GM10248 (cell line): ENCODE measurements around the gene CNN1.

Experiments used
- CTCF ChIA-PET: fragments of 300-600 bp; sonication (Branson Sonifier 250); formaldehyde crosslinking; extraction: SDS; loops from one replicate; lab custom pipeline; 2021; ENCODE audit warnings: antibody characterized with exemption; lab: Yijun Ruan, JAX
- POLR2A ChIA-PET: fragments of 350-650 bp; sonication (Branson Sonifier 250); formaldehyde crosslinking; extraction: SDS; loops from one replicate; lab custom pipeline; 2020; ENCODE audit warnings: antibody characterized with exemption; lab: Yijun Ruan, JAX
- DNase-seq: peaks from one replicate; pipeline ENCODE4 v3.0.0; 2012; ENCODE audit errors: extremely low spot score
- CTCF ChIP-seq: IDR thresholded peaks from 2 replicates; pipeline ENCODE4 v1.5.1; 2012; ENCODE audit warnings: mild to moderate bottlenecking, low read depth; ENCODE audit errors: extremely low read depth, missing control alignments, control extremely low read depth

CNN1 gene

DNA sequence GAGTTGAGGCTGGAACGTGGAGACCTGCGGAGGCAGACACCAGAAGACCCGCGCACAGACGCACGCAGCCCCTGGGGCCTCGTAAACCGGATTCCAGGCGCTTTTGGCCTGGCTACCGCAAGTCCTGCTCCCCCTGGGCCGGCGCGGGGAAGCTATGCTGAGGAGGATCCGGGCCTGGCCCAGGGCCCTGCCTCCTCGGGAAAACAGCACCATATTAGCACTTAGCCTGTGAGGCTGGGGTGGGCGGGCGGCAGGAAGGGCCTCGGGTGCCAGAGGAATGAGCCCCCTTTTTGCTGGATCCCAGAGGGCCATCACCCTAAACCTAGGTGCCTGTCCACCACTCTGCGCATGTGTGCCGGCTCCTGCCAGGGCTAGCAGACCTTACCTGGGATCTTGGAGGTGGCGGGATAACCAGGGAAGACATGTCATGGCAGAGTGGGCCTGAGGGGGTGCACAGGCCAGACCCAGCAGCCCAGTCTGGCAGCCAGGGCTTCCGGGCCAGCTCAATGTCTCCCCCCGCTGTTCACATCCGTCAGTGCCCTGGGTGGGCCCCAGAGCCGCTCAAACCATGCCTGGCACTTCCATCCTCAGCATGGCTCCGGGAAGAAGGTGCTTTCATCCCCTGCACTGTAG lies 13.1 kb downstream of the CNN1 start:
- peak; percentile 29 for DNase-seq
- TF ChIP-seq CTCF, result peak; percentile 33
- ChIA-PET CTCF (interaction anchor here (0.7 to 1.9 kb wide), 2 partner anchors 9 to 16 kb away, joined by 3 to 6 read pairs; no protein-coding TSS in a partner anchor), POLR2A (no interaction called here)

GRCh38 chr19:11552666-11553372 lies 14.2 kb downstream of the CNN1 start:
- DNase-seq, result no peak
- ChIA-PET CTCF (no interaction called here), POLR2A (no interaction called here)
- no peak for TF ChIP-seq CTCF

DNA sequence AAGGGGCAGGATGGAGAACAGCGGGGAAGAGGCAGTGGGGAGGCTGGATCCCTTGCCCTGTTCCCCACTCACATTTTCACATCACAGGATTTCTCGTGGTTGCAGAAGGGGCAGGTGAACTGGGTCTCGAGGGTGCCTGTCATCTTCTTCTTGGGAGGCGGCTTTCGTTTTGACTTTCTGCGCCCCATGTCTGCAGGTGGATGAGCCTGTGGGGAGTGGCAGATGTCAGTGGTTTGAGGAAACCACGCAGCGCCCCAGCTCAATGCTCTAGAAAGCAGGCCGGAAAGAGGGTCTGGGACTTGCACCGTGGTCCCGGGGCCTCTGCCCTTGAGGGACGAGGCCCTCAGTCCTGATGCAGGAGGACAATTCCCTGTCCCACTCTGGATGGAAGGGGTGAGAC lies 15.5 kb downstream of the CNN1 start:
- POLR2A ChIA-PET, result no interaction called here
- CTCF ChIA-PET, result interaction anchor here (0.8 to 2.0 kb wide), 3 partner anchors 18 to 179 kb away, joined by 3 to 8 read pairs (median 3); no protein-coding TSS in a partner anchor
- DNase-seq, result peak; percentile 56
- TF ChIP-seq CTCF, result no peak

GRCh38 chr19:11555246-11555645 lies 16.6 kb downstream of the CNN1 start:
- ChIA-PET POLR2A (interaction anchor here (0.6 to 0.7 kb wide), 2 partner anchors 357 to 439 kb away, joined by 4 to 5 read pairs; no protein-coding TSS in a partner anchor), CTCF (interaction anchor here (1.3 to 2.0 kb wide), 3 partner anchors 9 to 180 kb away, joined by 3 to 8 read pairs (median 3); no protein-coding TSS in a partner anchor)
- TF ChIP-seq CTCF, result no peak
- no peak for DNase-seq

DNA sequence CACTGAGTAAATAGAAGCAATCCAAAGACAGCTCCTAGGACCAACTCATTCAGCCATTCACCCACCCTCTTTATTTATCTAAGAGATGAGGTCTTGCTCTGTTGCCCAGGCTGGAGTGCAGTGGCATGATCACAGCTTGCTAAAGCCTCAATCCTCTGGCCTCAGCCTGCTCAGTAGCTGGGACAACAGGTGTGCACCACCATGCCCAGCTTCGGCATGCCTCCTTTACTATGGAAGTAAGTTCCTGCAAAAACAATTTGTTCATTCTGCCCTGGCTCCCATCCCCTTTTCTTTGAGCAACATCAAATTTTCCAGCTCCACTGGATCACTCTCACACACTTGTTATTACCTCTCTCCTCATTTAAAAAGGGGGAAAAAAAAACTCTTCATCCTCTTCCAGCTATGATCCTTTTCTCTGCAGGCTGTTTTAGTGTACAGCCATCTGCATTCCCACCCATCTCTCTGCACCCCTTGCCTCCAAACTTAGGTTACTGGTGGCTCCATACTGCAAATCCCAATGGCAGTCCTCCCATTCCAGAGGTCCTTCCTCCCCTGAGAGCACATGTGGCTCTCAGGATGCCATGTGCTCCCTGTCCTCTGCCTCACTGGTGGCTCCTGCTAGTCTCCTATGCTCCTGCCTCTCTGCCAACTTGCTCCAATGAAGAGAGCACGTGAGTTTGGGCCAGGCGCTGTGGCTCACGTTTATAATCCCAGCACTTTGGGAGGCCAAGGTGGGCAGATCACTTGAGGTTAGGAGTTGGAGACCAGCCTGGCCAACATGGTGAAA lies 18.2 kb downstream of the CNN1 start:
- TF ChIP-seq CTCF, result no peak
- CTCF ChIA-PET, result interaction anchor here (0.9 to 4.0 kb wide), 7 partner anchors 11 to 176 kb away, joined by 3 to 37 read pairs (median 3); partner anchors contain the start of gene ACP5
- no peak for DNase-seq
- POLR2A ChIA-PET, result no interaction called here
